ENCODE results near the gene CUL4A.

CUL4A gene

DNA sequence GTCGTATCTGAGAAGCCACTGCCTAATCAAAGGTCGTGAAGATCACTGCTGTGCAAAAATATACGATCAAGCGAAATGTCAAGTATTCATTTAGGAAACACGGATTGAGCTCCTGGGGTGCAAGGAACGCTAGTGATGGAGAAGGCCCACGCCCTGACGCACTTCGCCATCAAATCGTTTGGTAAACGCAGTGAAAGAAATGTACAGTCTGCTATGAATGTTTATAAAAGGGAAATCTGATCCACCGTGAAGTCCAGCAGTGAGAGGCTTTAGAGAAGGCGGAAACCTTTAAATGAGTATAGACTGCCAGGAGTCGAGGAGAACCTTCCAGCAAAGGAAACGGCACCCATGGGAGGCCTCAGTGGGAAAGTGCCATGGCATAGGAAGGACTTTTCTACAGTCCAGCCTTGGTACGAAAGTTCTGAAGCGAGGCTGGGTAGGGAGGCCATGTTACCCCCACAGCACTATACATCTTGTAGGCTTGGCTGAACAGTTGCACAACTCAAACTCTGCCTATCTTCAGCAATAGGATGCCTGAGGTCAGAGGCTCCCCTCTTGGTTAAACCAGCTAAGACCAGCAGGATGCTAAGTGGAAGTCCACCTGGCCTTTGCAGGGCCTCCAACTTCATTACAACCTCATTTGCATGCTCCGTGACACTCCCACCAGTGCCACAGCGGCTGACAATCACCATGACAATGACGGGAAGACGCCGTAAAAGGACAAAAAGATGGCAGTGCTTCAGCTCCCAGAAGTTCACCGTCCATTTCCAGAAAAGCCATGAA, 21.3 kb upstream of the CUL4A start:
- TF ChIP-seq, protein P1, sequence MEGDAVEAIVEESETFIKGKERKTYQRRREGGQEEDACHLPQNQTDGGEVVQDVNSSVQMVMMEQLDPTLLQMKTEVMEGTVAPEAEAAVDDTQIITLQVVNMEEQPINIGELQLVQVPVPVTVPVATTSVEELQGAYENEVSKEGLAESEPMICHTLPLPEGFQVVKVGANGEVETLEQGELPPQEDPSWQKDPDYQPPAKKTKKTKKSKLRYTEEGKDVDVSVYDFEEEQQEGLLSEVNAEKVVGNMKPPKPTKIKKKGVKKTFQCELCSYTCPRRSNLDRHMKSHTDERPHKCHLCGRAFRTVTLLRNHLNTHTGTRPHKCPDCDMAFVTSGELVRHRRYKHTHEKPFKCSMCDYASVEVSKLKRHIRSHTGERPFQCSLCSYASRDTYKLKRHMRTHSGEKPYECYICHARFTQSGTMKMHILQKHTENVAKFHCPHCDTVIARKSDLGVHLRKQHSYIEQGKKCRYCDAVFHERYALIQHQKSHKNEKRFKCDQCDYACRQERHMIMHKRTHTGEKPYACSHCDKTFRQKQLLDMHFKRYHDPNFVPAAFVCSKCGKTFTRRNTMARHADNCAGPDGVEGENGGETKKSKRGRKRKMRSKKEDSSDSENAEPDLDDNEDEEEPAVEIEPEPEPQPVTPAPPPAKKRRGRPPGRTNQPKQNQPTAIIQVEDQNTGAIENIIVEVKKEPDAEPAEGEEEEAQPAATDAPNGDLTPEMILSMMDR (IDR thresholded peaks at IDR 0.05; ENCODE audit: borderline replicate concordance, insufficient read depth, low read depth, low read length) = no peak

DNA sequence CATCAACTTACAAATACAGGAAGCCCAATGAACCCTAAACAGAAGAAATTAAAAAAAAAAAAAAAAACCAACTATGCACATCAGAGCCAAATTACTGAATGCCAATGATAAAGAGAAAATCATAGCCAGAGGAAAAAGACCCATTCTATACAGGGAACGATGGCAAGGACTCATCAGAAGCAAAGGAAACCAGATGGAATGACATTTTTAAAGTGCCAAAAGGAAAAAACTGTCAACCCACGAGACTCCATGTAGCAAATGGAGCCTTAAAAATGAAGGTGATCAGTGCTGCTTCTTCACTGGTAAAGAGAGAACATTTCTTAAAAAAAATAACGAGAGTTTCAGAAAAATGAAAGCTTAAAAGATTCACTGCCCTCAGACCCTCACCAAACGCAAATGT, 19.2 kb upstream of the CUL4A start:
- TF ChIP-seq, protein P1 (IDR thresholded peaks at IDR 0.05; ENCODE audit: borderline replicate concordance, insufficient read depth, low read depth, low read length) = no peak
- no peak overlapping the region for H3K4me3 ChIP-seq (ENCODE audit: low read depth, low read length)

More for the DNA sequence above, 21.3 kb upstream of the CUL4A start:
- no peak overlapping the region for H3K4me3 ChIP-seq (ENCODE audit: low read depth, low read length)

DNA sequence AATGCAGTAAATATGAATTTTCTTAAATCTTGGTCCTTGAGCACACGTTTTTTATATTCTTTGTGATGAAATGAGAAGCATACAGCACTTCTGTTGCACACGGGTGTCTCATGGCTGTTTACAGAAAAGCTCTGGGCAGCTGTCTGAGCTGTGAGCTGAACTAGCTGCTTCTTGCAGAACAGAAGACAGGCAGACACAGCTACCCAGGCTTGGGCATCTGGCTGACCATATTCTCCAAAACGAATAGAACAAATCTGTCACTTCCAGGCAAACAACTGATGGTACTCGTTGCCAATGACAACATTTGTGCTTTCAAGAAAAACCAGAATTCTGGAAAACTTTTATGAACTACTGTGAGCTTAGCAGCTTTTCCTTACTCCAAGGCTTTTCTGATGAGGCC, 17.1 kb upstream of the CUL4A start:
- H3K4me3 ChIP-seq (ENCODE audit: low read depth, low read length) = no peak overlapping the region
- TF ChIP-seq, protein P1 (IDR thresholded peaks at IDR 0.05; ENCODE audit: borderline replicate concordance, insufficient read depth, low read depth, low read length) = no peak

DNA sequence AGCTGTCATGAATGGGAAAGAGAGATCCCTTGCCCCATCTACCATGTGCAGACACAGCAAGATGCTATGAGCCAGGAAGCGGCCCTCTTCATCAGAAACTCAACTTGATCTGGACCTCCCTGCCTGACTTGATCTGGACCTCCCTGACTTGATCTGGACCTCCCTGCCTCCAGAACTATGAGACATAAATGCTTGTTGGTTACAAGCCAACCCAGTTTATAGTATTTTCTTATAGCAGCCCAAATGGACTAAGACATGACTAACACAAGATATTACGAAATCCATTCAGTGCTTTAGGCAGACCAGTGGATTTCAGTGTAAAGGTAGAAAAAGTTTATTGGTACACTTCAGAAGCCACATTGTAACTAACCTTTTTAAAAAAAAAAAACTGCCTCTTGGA, 16.5 kb upstream of the CUL4A start:
- TF ChIP-seq, protein P1 (IDR thresholded peaks at IDR 0.05; ENCODE audit: borderline replicate concordance, insufficient read depth, low read depth, low read length) = no peak
- no peak overlapping the region for H3K4me3 ChIP-seq (ENCODE audit: low read depth, low read length)

DNA sequence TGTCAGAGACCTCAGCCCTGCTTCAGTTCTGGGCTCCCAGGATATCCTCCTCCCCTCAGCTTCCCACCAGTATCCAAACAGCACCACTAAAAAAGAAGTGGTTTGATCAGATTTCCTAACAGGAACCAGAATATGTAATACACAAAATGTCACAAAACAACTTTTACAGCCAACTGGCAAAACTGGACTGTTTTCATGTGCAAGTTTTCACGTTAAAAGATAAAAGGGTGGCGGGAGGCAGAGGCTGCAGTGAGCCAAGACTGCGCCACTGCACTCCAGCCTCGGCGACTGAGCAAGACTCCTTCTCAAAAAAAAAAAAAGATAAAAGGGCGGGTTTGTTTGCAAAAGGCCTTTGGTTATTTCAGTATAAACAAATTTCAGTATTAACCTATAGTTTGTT, 14.1 kb upstream of the CUL4A start:
- H3K4me3 ChIP-seq (ENCODE audit: low read depth, low read length) = no peak overlapping the region
- TF ChIP-seq, protein P1 (IDR thresholded peaks at IDR 0.05; ENCODE audit: borderline replicate concordance, insufficient read depth, low read depth, low read length) = no peak

DNA sequence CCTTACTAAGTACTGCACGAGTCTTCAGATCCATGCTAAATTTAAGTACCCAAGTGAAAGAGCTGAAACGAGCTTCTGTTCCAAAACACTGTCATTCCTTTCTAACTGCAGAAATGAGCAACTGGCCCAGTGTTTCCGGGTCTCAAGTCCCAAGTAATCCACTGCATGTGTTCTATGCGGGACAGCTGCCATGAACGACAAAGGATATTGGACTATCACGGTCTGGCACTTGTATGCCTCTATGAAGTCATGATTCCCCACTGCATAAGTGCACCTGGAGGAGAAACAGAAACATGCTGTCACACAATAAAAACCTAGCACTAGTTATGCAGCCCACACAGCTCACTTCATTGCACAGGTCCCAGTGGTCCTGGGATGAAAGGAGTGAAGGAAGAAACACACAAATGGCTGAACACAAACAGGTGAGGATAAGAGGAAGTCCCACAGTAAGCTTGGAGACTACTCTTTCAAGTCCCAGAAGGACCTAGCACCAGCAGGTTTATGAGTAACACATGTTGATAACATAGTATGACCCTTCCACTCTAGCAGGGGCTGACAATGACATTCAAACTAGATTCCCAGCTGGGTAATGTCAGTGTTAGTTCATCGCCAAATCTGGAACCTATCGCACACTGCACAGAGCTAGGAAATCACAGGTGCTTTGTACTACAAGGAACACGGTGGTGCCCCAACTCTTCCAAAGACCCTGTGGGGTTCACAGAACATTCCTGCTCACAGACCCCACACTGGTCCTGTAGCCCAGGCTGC, 12.3 kb upstream of the CUL4A start:
- H3K4me3 ChIP-seq (ENCODE audit: low read depth, low read length) = no peak overlapping the region
- TF ChIP-seq, protein P1 (IDR thresholded peaks at IDR 0.05; ENCODE audit: borderline replicate concordance, insufficient read depth, low read depth, low read length) = no peak

Measured in GM12875 (cell line).